ENCODE data around the gene C10orf95.

GRCh38 chr10:102419269-102420180, 31.8 kb downstream of the C10orf95 start:
- TF ChIP-seq GABPA (IDR thresholded peaks at IDR 0.05; ENCODE audit: low read depth) (no peak), POLR2AphosphoS5 (IDR thresholded peaks at IDR 0.05; ENCODE audit: low read depth, low read length) (no peak), CTCF (IDR thresholded peaks at IDR 0.05) (no peak), MAX (IDR thresholded peaks at IDR 0.05; ENCODE audit: low read depth) (no peak), USF2 (IDR thresholded peaks at IDR 0.05; ENCODE audit: borderline replicate concordance, low read depth, low read length) (no peak), EP300 (IDR thresholded peaks at IDR 0.05; ENCODE audit: borderline replicate concordance in 1 of 2, low read depth in 1 of 2, low read length in 1 of 2) (no peak), EZH2phosphoT487 (IDR thresholded peaks at IDR 0.05; ENCODE audit: borderline replicate concordance, low read depth) (no peak), FOSL2 (IDR thresholded peaks at IDR 0.05; ENCODE audit: borderline replicate concordance, low read depth) (no peak), CHD2 (IDR thresholded peaks at IDR 0.05; ENCODE audit: low read length, partially characterized antibody) (no peak), PBX3 (IDR thresholded peaks at IDR 0.05) (no peak), RFX5 (IDR thresholded peaks at IDR 0.05; ENCODE audit: low read length) (no peak), RAD21 (IDR thresholded peaks at IDR 0.05; ENCODE audit: low read length) (no peak)

Measured in SK-N-SH (cell line).